CD8-positive, alpha-beta memory T cell (primary cell): ENCODE measurements around the gene PTGDR2. TPM values are rescaled to one million over a fixed set of nuclear protein-coding genes. Genes with fewer than 3 reads are reported as not detected.
A peak's percentile ranks its signal among the peaks of the same experiment; 100 is the strongest.

Experiments used
- CTCF ChIA-PET: fragments of 350-600 bp; sonication (Branson Sonifier 250); formaldehyde crosslinking; loops from one replicate; lab custom pipeline; 2021; ENCODE audit warnings: antibody characterized with exemption; lab: Charles Lee
- POLR2A ChIA-PET: fragments of 350-600 bp; sonication (Branson Sonifier 250); formaldehyde crosslinking; loops from one replicate; lab custom pipeline; 2021; ENCODE audit warnings: antibody characterized with exemption; lab: Charles Lee
- DNase-seq, 5 donors: peaks; one replicate each; pipeline versions ENCODE4 v3.0.0 to v3.0.0-alpha.2; 2020 to 2022; ENCODE audit warnings: mixed read lengths in 1 of 5
- H3K27ac ChIP-seq: one replicate; pipeline ENCODE4 v1.7.0; 2013; ENCODE audit warnings: low read depth, mild to moderate bottlenecking, low read length, moderate library complexity
- H3K27me3 ChIP-seq: 2 replicates; pipeline ENCODE4 v1.7.0; 2013; ENCODE audit warnings: low read length, mild to moderate bottlenecking; ENCODE audit not compliant: insufficient read depth, poor library complexity, severe bottlenecking
- H3K36me3 ChIP-seq: 2 replicates; pipeline ENCODE4 v1.7.0; 2013; ENCODE audit warnings: mild to moderate bottlenecking, low read length, moderate library complexity; ENCODE audit not compliant: insufficient read depth
- H3K4me1 ChIP-seq: 2 replicates; pipeline ENCODE4 v1.7.0; 2013; ENCODE audit warnings: mild to moderate bottlenecking, low read length, moderate library complexity; ENCODE audit not compliant: insufficient read depth
- H3K4me3 ChIP-seq: 2 replicates; pipeline ENCODE4 v1.7.0; 2013; ENCODE audit warnings: mild to moderate bottlenecking, low read length
- H3K9me3 ChIP-seq: 2 replicates; pipeline ENCODE4 v1.7.0; 2013; ENCODE audit warnings: mild to moderate bottlenecking, low read length
- H3K27ac Mint-ChIP-seq, 8 donors: one replicate each; pipeline ENCODE4 v1.8.0; 2020 to 2021; ENCODE audit warnings: mixed read lengths in 8 of 8, mild to moderate bottlenecking in 6 of 8, inconsistent platforms in 3 of 8, moderate library complexity in 3 of 8
- H3K27me3 Mint-ChIP-seq, 2 donors: one replicate each; pipeline ENCODE4 v1.8.0; 2020 to 2021; ENCODE audit warnings: mixed read lengths in 2 of 2, mild to moderate bottlenecking in 1 of 2, moderate library complexity in 1 of 2
- H3K36me3 Mint-ChIP-seq, 3 donors: one replicate each; pipeline ENCODE4 v1.8.0; 2020 to 2021; ENCODE audit warnings: mixed read lengths in 3 of 3, inconsistent platforms in 1 of 3, mild to moderate bottlenecking in 1 of 3
- H3K4me1 Mint-ChIP-seq, 3 donors: one replicate each; pipeline ENCODE4 v1.8.0; 2020 to 2021; ENCODE audit warnings: mixed read lengths in 3 of 3, inconsistent platforms in 1 of 3, mild to moderate bottlenecking in 1 of 3
- H3K4me3 Mint-ChIP-seq, 7 donors: one replicate each; pipeline ENCODE4 v1.8.0; 2020 to 2021; ENCODE audit warnings: mixed read lengths in 7 of 7, mild to moderate bottlenecking in 6 of 7, moderate library complexity in 4 of 7, inconsistent platforms in 2 of 7
- H3K9me3 Mint-ChIP-seq, 5 donors: one replicate each; pipeline ENCODE4 v1.8.0; 2020 to 2022; ENCODE audit warnings: mixed read lengths in 5 of 5, mild to moderate bottlenecking in 3 of 5, moderate library complexity in 2 of 5, inconsistent platforms in 1 of 5
- polyA plus RNA-seq: library from polyadenylated mRNA; unstranded; fragments of 300-500 nt; fragmentation: Illumina TruSeq; gene quantifications from one replicate; pipeline ENCODE4 v1.2.3, GENCODE V29; 2021
- total RNA-seq, 2 experiments: library from RNA; stranded (reverse); gene quantifications; one replicate each; pipeline ENCODE4 v1.2.3, GENCODE V29; 2021

PTGDR2 gene
- total and polyA plus RNA-seq, 3 experiments from 2014 or later, result 0.28 to 2.2 (median 0.42) TPM

DNA sequence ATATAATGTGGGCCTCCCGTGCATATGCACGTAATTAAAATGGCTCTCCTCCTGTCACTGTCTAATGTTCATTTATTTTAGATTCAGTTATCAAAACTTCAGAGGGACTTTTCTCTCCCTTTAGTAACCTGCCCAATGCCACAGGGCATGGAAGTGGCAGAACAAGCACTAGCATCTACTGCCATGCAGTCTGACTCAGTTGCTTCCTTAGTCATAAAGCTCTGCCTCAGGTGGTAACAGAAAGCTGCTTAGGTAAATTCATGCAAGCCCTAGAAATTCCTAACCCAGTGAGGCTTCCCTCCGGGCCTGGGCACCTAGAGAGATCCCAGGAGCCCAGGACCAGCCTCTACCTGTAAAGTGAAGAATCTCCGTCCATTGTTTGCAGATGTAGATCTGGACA is 41.7 kb upstream of the PTGDR2 start:
- H3K4me1 Mint-ChIP-seq, result peaks cover 0 to 5% (median 2%) of the 10 kb centered on the region in 3 donors
- Histone ChIP-seq H3K27ac (no peak overlapping the region), H3K27me3 (no peaks in the 10 kb centered on the region), H3K4me1 (no peaks in the 10 kb centered on the region), H3K36me3 (peaks cover 70% of the 10 kb centered on the region), H3K9me3 (no peaks in the 10 kb centered on the region), H3K4me3 (no peak overlapping the region)
- H3K36me3 Mint-ChIP-seq, result peaks cover 16 to 96% (median 20%) of the 10 kb centered on the region in 3 donors
- no peaks in the 10 kb centered on the region for H3K27me3 Mint-ChIP-seq
- H3K27ac Mint-ChIP-seq, result peak overlapping the region in 2 of 8 donors; percentile 57 to 75
- ChIA-PET POLR2A (no interaction called here), CTCF (interaction anchor here (1.2 to 6.0 kb wide), 2 partner anchors 10 to 256 kb away, joined by 3 to 32 read pairs; no protein-coding TSS in a partner anchor)
- no peaks in the 10 kb centered on the region for H3K9me3 Mint-ChIP-seq
- DNase-seq, result no peak
- no peak overlapping the region for H3K4me3 Mint-ChIP-seq

DNA sequence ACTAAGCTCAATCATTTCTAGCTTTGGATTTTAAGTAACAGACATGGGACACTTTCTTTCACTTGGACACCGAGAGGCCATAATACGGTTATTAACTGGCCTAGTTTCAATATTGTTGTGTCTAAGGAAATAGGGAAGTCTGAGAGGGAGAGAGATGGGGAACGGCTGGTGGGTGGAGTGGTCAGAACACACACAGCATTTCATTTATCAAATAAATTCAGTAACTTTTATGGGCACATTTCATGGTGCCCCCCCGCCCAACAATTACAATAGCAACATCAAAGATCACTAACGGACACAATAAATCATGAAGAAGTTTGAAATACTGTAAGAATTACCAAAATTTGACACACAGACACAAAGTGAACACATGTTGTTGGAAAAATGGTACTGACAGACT is 39.9 kb upstream of the PTGDR2 start:
- Histone ChIP-seq H3K27me3 (no peaks in the 10 kb centered on the region), H3K27ac (no peak overlapping the region), H3K4me1 (no peaks in the 10 kb centered on the region), H3K9me3 (no peaks in the 10 kb centered on the region), H3K4me3 (no peak overlapping the region), H3K36me3 (peaks cover 53% of the 10 kb centered on the region)
- peaks cover 16 to 94% (median 18%) of the 10 kb centered on the region in 3 donors for H3K36me3 Mint-ChIP-seq
- ChIA-PET CTCF (interaction anchor here (2.2 to 2.3 kb wide), 2 partner anchors 9 to 64 kb away, joined by 12 to 13 read pairs; no protein-coding TSS in a partner anchor), POLR2A (no interaction called here)
- no peaks in the 10 kb centered on the region for H3K27me3 Mint-ChIP-seq
- DNase-seq, result no peak
- no peak overlapping the region for H3K27ac Mint-ChIP-seq
- H3K4me3 Mint-ChIP-seq, result no peak overlapping the region
- peaks cover 0 to 6% (median 4%) of the 10 kb centered on the region in 3 donors for H3K4me1 Mint-ChIP-seq
- H3K9me3 Mint-ChIP-seq, result no peaks in the 10 kb centered on the region

DNA sequence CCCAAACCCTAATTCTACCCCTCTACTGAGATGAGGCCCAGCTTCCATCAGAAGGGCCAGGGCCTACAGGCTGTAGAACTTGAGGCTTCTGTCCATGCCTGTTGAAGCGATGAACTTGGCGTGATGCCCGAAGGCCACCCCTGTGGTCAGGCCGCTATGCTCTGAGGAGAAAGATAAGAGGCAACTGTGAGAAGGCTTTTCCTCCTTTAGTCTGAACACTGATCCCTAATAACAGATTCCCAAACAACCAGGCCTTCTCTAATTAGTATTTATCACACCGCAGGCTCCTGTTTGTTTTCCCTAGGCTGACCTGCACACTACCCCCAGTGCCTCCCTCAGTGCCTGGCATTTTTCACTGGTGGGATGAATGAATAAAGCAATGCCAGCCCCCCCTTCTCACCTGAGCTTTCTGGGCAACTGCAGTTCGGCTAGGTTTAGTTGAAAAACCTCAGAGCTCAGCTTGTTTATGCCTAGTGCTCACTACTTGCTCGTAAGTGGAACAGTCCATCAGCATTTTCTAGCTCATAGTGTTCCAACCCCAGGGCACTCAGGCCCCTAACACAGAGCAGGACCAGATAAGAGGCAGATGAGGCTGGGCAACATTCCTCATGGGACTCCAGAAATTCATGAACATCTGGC is 35.5 kb upstream of the PTGDR2 start:
- H3K4me3 Mint-ChIP-seq, result no peak overlapping the region
- H3K27me3 Mint-ChIP-seq, result no peaks in the 10 kb centered on the region
- H3K27ac Mint-ChIP-seq, result no peak overlapping the region
- H3K27me3 ChIP-seq, result no peaks in the 10 kb centered on the region
- no peak overlapping the region for H3K4me3 ChIP-seq
- ChIA-PET CTCF (interaction anchor here (0.9 to 4.9 kb wide), 2 partner anchors 24 to 60 kb away, joined by 3 to 64 read pairs; no protein-coding TSS in a partner anchor), POLR2A (no interaction called here)
- no peak overlapping the region for H3K27ac ChIP-seq
- H3K4me1 ChIP-seq, result no peaks in the 10 kb centered on the region
- no peak for DNase-seq
- H3K36me3 Mint-ChIP-seq, result peaks cover 6 to 85% (median 18%) of the 10 kb centered on the region in 3 donors
- H3K9me3 ChIP-seq, result no peaks in the 10 kb centered on the region
- peaks cover 0 to 8% (median 8%) of the 10 kb centered on the region in 3 donors for H3K4me1 Mint-ChIP-seq
- H3K9me3 Mint-ChIP-seq, result no peaks in the 10 kb centered on the region
- H3K36me3 ChIP-seq, result peaks cover 15% of the 10 kb centered on the region

DNA sequence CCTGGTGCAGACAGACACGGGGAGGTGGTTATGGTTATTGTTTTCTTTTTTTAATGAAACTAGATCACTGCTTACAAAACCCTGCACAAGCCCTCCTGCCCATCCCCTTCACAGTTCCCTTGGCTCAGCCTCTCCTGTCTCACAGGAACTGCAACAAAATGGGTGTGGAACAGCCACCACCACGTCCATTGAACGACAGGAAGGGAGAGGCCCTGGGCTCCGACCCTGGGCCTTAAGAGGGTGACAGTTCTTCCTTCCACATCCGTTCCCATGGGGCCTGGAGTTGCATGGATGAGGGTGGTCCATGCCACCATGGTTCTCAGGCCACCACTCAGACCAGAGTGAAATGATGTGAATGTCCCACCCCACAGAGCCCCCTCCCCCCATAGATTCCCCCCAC is 34.9 kb upstream of the PTGDR2 start:
- Histone ChIP-seq H3K9me3 (no peaks in the 10 kb centered on the region), H3K4me3 (no peak overlapping the region), H3K4me1 (no peaks in the 10 kb centered on the region), H3K36me3 (peaks cover 10% of the 10 kb centered on the region), H3K27me3 (no peaks in the 10 kb centered on the region), H3K27ac (no peak overlapping the region)
- H3K4me3 Mint-ChIP-seq, result no peak overlapping the region
- ChIA-PET POLR2A (no interaction called here), CTCF (interaction anchor here (0.9 to 4.9 kb wide), 4 partner anchors 15 to 115 kb away, joined by 3 to 64 read pairs (median 3); no protein-coding TSS in a partner anchor)
- peaks cover 6 to 79% (median 18%) of the 10 kb centered on the region in 3 donors for H3K36me3 Mint-ChIP-seq
- H3K27me3 Mint-ChIP-seq, result no peaks in the 10 kb centered on the region
- peaks cover 0 to 8% (median 8%) of the 10 kb centered on the region in 3 donors for H3K4me1 Mint-ChIP-seq
- H3K9me3 Mint-ChIP-seq, result no peaks in the 10 kb centered on the region
- H3K27ac Mint-ChIP-seq, result no peak overlapping the region
- DNase-seq, result no peak

DNA sequence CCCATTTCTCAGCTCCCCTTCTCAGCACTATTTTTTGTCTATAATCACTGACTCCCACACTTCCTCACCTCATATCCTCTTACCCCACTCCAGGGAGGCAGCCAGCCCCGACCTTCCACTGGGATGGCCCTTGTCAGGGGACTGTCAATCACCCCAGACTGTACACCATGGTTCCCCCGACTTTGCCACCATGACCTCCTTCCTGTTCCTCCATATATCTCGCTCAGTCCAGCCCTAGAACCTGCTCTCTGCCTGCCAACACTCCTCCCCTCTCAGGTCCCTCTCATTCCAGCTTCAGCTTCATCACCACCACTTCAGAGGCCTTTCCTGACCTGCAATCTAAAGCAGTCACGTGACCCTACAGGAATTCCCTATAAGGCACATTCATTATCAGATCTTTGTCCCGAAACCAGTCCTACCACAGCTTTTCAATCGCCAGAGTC is 34.1 kb upstream of the PTGDR2 start:
- H3K9me3 Mint-ChIP-seq, result no peaks in the 10 kb centered on the region
- H3K36me3 ChIP-seq, result peaks cover 2% of the 10 kb centered on the region

DNA sequence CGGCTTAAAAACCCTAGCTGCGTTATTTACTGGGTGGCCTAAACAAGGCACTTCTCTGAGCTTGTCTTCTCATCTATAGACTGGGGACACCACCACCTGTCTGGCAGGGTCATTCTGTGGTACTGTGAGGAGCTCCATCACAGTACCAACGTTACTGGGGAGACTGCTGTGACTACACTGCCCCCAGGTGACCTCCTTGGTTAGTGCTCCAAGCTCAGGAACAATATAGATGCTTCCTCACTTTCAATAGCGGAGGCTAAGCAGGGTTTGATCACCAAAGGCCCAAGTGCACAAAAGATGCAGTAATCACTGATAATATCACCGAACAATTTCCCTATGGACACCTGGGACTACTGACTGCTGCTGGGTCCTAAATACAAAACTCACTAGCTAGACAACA is 31.8 kb upstream of the PTGDR2 start:
- Mint-ChIP-seq H3K4me1 (peaks cover 6 to 8% (median 8%) of the 10 kb centered on the region in 3 donors), H3K27ac (peak overlapping the region in 5 of 8 donors; percentile 7 to 74 (median 48)), H3K4me3 (no peak overlapping the region), H3K9me3 (no peaks in the 10 kb centered on the region), H3K36me3 (peaks cover 14 to 70% (median 15%) of the 10 kb centered on the region in 3 donors), H3K27me3 (no peaks in the 10 kb centered on the region)
- DNase-seq, result peak in 1 of 5 donors; percentile 38
- POLR2A ChIA-PET, result interaction anchor here (0.6 to 1.0 kb wide), 5 partner anchors 19 to 112 kb away, joined by 3 to 5 read pairs (median 3); no protein-coding TSS in a partner anchor
- CTCF ChIA-PET, result interaction anchor here (0.9 to 4.9 kb wide), 18 partner anchors 9 to 112 kb away, joined by 3 to 64 read pairs (median 4); partner anchors contain the start of genes PRPF19, PTGDR2 and ZP1
- Histone ChIP-seq H3K9me3 (no peaks in the 10 kb centered on the region), H3K4me3 (no peak overlapping the region), H3K27me3 (no peaks in the 10 kb centered on the region), H3K36me3 (no peaks in the 10 kb centered on the region), H3K4me1 (no peaks in the 10 kb centered on the region), H3K27ac (no peak overlapping the region)

More for the DNA sequence above, 34.1 kb upstream of the PTGDR2 start:
- H3K36me3 Mint-ChIP-seq, result peaks cover 7 to 75% (median 18%) of the 10 kb centered on the region in 3 donors
- Histone ChIP-seq H3K27me3 (no peaks in the 10 kb centered on the region), H3K4me3 (no peak overlapping the region), H3K27ac (no peak overlapping the region), H3K4me1 (no peaks in the 10 kb centered on the region), H3K9me3 (no peaks in the 10 kb centered on the region)
- ChIA-PET POLR2A (no interaction called here), CTCF (interaction anchor here (0.7 to 4.9 kb wide), 5 partner anchors 9 to 114 kb away, joined by 3 to 64 read pairs (median 3); no protein-coding TSS in a partner anchor)
- H3K4me1 Mint-ChIP-seq, result peaks cover 0 to 8% (median 6%) of the 10 kb centered on the region in 3 donors
- no peaks in the 10 kb centered on the region for H3K27me3 Mint-ChIP-seq
- DNase-seq, result no peak
- peak overlapping the region in 4 of 8 donors; percentile 1 to 48 (median 23) for H3K27ac Mint-ChIP-seq
- H3K4me3 Mint-ChIP-seq, result no peak overlapping the region

DNA sequence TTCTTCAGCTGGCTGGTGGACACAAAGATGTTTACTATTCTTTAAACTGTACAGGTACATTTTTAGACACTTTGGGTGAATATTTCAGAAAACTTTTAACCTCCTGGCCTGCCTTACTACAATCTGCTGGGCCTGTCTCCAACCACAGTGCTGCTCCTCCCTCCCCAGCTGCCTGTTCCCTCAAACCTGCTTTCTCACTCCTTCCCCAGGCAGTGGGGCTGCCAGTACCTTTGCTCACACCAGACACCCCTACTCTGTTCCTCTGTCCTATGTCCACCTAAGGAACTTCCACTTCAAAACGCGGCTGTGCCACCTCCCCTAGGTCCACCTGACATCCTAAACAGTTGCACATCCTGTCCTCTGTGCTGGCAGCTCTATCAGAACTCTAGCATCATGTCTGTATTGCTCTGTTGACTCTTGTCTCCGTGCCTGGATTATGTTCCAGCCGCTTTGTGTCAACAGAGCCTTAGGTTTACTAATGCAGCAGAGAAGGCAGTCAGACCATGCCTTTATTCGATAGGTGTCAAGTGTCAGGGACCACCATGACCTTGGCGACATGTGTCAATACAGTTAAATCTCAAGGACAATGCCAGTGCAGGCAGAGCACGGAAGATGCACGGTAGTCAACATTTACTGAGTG is 25.0 kb upstream of the PTGDR2 start:
- Mint-ChIP-seq H3K27me3 (no peaks in the 10 kb centered on the region), H3K27ac (peak overlapping the region in 4 of 8 donors; percentile 3 to 83 (median 52)), H3K4me1 (peaks cover 0 to 6% (median 2%) of the 10 kb centered on the region in 3 donors), H3K36me3 (peaks cover 0 to 66% (median 21%) of the 10 kb centered on the region in 3 donors), H3K4me3 (no peak overlapping the region), H3K9me3 (no peaks in the 10 kb centered on the region)
- Histone ChIP-seq H3K4me1 (no peaks in the 10 kb centered on the region), H3K4me3 (no peak overlapping the region), H3K9me3 (no peaks in the 10 kb centered on the region), H3K27me3 (no peaks in the 10 kb centered on the region), H3K27ac (no peak overlapping the region), H3K36me3 (peaks cover 10% of the 10 kb centered on the region)
- DNase-seq, result no peak
- POLR2A ChIA-PET, result no interaction called here
- CTCF ChIA-PET, result no interaction called here
